Neural progenitor cell (in vitro differentiated cells): ENCODE measurements around the gene ALKBH7.

ENCODE experiments used
- CTCF ChIP-seq: fragments of 200-600 bp; sonication (generic); IDR thresholded peaks from 2 replicates; pipeline ENCODE4 v1.5.1; 2017; ENCODE audit warnings: antibody characterized with exemption, mild to moderate bottlenecking
- EZH2 ChIP-seq: fragments of 200-600 bp; sonication (generic); IDR thresholded peaks from 2 replicates; pipeline ENCODE4 v1.6.1; 2017; ENCODE audit warnings: antibody characterized with exemption, mild to moderate bottlenecking, moderate library complexity
- EZH2phosphoT487 ChIP-seq: fragments of 200-600 bp; sonication (generic); IDR thresholded peaks from 2 replicates; pipeline ENCODE4 v1.6.1; 2017; ENCODE audit warnings: antibody characterized with exemption

- TF ChIP-seq CTCF = no peak
- no peak for TF ChIP-seq EZH2
- no peak for TF ChIP-seq EZH2phosphoT487
These were observed 33.8 kb downstream of the ALKBH7 start for GRCh38 chr19:6406401-6406800.
